Mucosa of rectum (tissue), 2 donors: ENCODE results near the gene CNTNAP3.
"Not testable (repeated sequence)": the region's sequence is repeated elsewhere in the genome, so short reads cannot be mapped to it uniquely, and the experiment has no call there.

Experiments
- H3K27ac ChIP-seq, 2 donors: one replicate each; pipeline ENCODE4 v1.7.0; 2013; ENCODE audit warnings: inconsistent platforms in 2 of 2, low read depth in 2 of 2, low read length in 2 of 2
- H3K27me3 ChIP-seq, 2 donors: one replicate each; pipeline ENCODE4 v1.7.0; 2013; ENCODE audit warnings: low read length in 2 of 2; ENCODE audit not compliant: control insufficient read depth in 2 of 2, insufficient read depth in 2 of 2
- H3K36me3 ChIP-seq, 2 donors: one replicate each; pipeline ENCODE4 v1.7.0; 2013; ENCODE audit warnings: low read length in 2 of 2; ENCODE audit not compliant: control insufficient read depth in 2 of 2, insufficient read depth in 2 of 2
- H3K4me1 ChIP-seq, 2 donors: one replicate each; pipeline ENCODE4 v1.7.0; 2013; ENCODE audit warnings: low read length in 2 of 2, mild to moderate bottlenecking in 1 of 2; ENCODE audit not compliant: control insufficient read depth in 2 of 2, insufficient read depth in 2 of 2
- H3K4me3 ChIP-seq, 2 donors: one replicate each; pipeline ENCODE4 v1.7.0; 2013; ENCODE audit warnings: low read length in 2 of 2
- H3K9ac ChIP-seq, 2 donors: one replicate each; pipeline ENCODE4 v1.7.0; 2013; ENCODE audit warnings: low read length in 2 of 2, low read depth in 1 of 2, mild to moderate bottlenecking in 1 of 2
- H3K9me3 ChIP-seq, 2 donors: one replicate each; pipeline ENCODE4 v1.7.0; 2013; ENCODE audit warnings: low read length in 2 of 2; ENCODE audit not compliant: control insufficient read depth in 2 of 2
- donor health status: healthy.
- donor health status: Normal muscosa, but diverticular disease.

The CNTNAP3 gene

DNA sequence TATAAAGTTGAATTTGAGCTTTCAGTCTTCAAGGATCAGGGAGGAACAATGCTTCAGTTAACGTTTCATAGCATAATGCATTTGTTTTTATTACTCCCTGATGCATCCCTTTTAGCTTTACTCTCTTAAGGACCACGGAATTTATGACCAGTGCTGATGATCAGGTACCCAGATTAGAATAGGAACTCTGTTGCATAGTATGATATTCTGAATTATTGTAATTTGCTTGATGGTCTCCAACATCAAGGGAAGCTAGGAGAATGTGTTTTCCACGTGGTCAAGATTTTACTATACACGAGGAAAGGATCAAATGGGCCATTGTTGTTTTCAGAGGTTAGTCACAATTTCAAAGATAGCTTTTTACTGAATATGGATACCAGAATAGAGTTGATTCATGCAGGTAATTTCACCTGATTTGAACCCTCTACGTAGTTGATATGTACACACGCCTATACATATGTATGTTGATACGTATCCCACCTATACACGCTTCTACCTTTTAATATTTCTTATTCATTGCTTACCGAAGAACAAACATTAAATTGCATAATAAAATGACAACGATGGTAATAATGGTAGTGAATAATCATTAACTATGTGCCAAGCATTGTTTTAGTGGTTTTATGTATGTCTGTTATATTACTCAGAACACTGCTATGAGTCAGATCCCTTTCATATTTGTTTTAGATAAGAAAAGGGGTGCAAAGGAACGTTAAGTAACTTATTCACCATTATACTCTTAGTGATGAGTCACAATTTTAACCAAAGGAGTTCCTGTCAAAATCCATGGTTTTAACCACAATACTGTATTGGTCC is 257.6 kb downstream of the CNTNAP3 start:
- H3K27me3 ChIP-seq, H3K27ac ChIP-seq, H3K4me3 ChIP-seq, H3K9me3 ChIP-seq, H3K4me1 ChIP-seq, H3K9ac ChIP-seq, H3K36me3 ChIP-seq: not testable (repeated sequence)

DNA sequence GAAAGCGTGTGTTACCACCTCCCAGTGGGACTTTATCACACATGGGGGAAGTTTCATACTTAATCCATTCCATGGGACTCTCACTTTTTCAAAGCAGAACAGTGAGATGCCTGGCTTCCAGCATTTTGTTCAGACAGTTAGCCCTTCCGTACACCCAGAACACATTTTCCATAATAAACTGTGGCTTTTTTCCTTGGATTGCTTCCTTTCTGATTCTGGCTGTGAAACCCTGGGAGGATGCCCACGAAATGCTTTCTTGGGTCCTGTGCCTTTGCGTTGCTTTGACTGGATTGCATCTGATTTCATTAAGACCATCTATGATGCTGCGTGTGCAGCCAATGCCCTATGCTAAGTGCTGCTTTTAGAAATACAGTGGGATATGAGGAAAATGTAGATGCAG is 259.1 kb downstream of the CNTNAP3 start:
- not testable (repeated sequence) for H3K4me3 ChIP-seq, H3K27me3 ChIP-seq, H3K36me3 ChIP-seq

DNA sequence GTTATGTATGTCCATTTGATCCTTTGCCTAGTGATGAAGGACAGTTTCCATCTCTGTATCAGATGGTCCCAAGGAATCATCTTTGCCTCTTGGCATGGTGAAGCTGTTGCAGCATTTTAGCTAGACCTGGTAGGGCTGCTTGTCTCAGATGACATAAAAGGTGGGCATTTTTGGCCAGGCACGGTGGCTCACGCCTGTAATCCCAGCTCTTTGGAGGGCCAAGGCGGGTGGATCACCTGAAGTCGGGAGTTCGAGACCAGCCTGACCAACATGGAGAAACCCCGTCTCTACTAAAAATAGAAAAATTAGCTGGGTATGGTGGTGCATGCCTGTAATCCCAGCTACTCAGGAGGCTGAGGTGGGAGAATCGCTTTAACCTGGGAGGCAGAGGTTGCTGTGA is 259.8 kb downstream of the CNTNAP3 start:
- H3K36me3 ChIP-seq = not testable (repeated sequence)

More for the DNA sequence above, 259.1 kb downstream of the CNTNAP3 start:
- H3K4me1 ChIP-seq, H3K9ac ChIP-seq, H3K27ac ChIP-seq, H3K9me3 ChIP-seq: not testable (repeated sequence)

DNA sequence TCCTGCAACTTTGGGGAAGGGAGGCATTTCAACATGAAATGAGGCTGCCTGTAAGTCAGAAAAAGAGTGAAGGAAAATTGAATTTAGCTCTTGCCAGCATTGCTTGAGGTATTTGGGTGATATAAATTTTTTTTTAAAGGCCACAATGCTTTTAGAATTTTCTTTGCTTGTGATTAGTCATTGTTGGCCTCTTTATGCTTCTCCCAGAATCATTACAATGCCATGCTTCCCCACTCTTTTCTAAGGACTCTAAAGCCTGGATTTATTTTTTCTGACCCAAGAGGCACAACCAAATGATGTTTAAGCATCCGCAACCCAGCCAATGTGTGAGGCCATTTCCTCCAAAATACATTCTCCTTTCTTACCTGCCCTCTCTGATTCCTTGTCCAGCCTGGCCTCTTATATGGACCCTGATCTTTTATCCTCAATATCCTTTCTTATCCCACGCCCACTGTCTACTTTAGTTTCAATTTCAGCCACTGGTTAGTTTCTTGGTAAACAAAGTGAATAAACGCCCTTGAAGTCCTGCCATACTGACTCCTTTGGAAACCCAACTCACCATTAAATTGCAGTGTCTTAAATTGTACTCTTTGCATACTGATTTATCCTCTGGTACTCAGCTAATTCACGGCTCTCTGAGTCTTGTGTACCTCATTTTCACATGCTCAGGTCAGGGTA is 261.9 kb downstream of the CNTNAP3 start:
- H3K27ac ChIP-seq, H3K9me3 ChIP-seq, H3K4me3 ChIP-seq, H3K36me3 ChIP-seq, H3K4me1 ChIP-seq, H3K9ac ChIP-seq, H3K27me3 ChIP-seq: not testable (repeated sequence)

More for the DNA sequence above, 259.8 kb downstream of the CNTNAP3 start:
- H3K27me3 ChIP-seq, H3K9me3 ChIP-seq, H3K4me1 ChIP-seq, H3K9ac ChIP-seq, H3K27ac ChIP-seq, H3K4me3 ChIP-seq: not testable (repeated sequence)
